Smooth muscle cell (in vitro differentiated cells): ENCODE measurements around the gene TBC1D2. TPM values are rescaled to one million over a fixed set of nuclear protein-coding genes. Genes with fewer than 3 reads are reported as not detected.

ENCODE experiments used
- DNase-seq: peaks from one replicate; lab custom pipeline; 2025; ENCODE audit not compliant: unreplicated experiment; lab: John Stamatoyannopoulos, UW
- H2AFZ ChIP-seq: fragments of 200-600 bp; sonication (generic); 2 replicates; pipeline ENCODE4 v1.6.0; 2016; ENCODE audit warnings: antibody characterized with exemption, low read depth, mild to moderate bottlenecking
- H3F3A ChIP-seq: fragments of 200-600 bp; sonication (generic); 2 replicates; pipeline ENCODE4 v1.6.0; 2017; ENCODE audit warnings: antibody characterized with exemption, low read depth
- H3K27ac ChIP-seq: fragments of 200-600 bp; sonication (generic); 2 replicates; pipeline ENCODE4 v1.5.1; 2016; ENCODE audit warnings: low read depth, mild to moderate bottlenecking
- H3K27me3 ChIP-seq: fragments of 200-600 bp; sonication (generic); 2 replicates; pipeline ENCODE4 v1.6.1; 2016; ENCODE audit warnings: low read depth, mild to moderate bottlenecking
- H3K36me3 ChIP-seq: fragments of 200-600 bp; sonication (generic); 2 replicates; pipeline ENCODE4 v1.5.1; 2016; ENCODE audit warnings: low read depth
- H3K4me1 ChIP-seq: fragments of 200-600 bp; sonication (generic); 2 replicates; pipeline ENCODE4 v1.5.1; 2016; ENCODE audit warnings: low read depth
- H3K4me2 ChIP-seq: fragments of 200-600 bp; sonication (generic); 2 replicates; pipeline ENCODE4 v1.6.0; 2016; ENCODE audit warnings: mild to moderate bottlenecking
- H3K4me3 ChIP-seq: fragments of 200-600 bp; sonication (generic); 2 replicates; pipeline ENCODE4 v1.5.1; 2016; ENCODE audit warnings: mild to moderate bottlenecking
- H3K79me2 ChIP-seq: fragments of 200-600 bp; sonication (generic); 2 replicates; pipeline ENCODE4 v1.6.0; 2016; ENCODE audit warnings: low read depth, mild to moderate bottlenecking
- H3K9ac ChIP-seq: fragments of 200-600 bp; sonication (generic); 2 replicates; pipeline ENCODE4 v1.6.0; 2016; ENCODE audit warnings: low read depth
- H3K9me3 ChIP-seq: fragments of 200-600 bp; sonication (generic); replicated peaks from 2 replicates; pipeline ENCODE4 v1.5.1; 2016; ENCODE audit warnings: low read depth
- H4K20me1 ChIP-seq: fragments of 200-600 bp; sonication (generic); 2 replicates; pipeline ENCODE4 v1.6.0; 2016; ENCODE audit warnings: low read depth
- CTCF ChIP-seq: fragments of 200-600 bp; sonication (generic); IDR thresholded peaks from 2 replicates; pipeline ENCODE4 v1.5.1; 2017; ENCODE audit warnings: borderline replicate concordance, mild to moderate bottlenecking, antibody characterized with exemption; ENCODE audit not compliant: insufficient read depth, poor library complexity, severe bottlenecking
- WGBS: methylation state at CpG from one replicate; pipeline ENCODE4 v1.1.7; 2016; ENCODE audit warnings: low lambda C conversion rate; 5-methylcytosine and 5-hydroxymethylcytosine counted together
- polyA plus RNA-seq: library from polyadenylated mRNA; unstranded; fragments of >200 nt; fragmentation: Nextera tagmentation; extraction: Ambion mirVana; gene quantifications from 2 replicates; pipeline ENCODE4 v1.2.1, GENCODE V29; 2016
- total RNA-seq: library from RNA; depleted of rRNA; stranded (reverse); fragments of >200 nt; gene quantifications from 2 replicates; pipeline ENCODE4 v1.2.3, GENCODE V29; 2014

TBC1D2 gene
- total and polyA plus RNA-seq, 2 experiments from 2014 or later = 7.7 to 8.6 TPM

DNA sequence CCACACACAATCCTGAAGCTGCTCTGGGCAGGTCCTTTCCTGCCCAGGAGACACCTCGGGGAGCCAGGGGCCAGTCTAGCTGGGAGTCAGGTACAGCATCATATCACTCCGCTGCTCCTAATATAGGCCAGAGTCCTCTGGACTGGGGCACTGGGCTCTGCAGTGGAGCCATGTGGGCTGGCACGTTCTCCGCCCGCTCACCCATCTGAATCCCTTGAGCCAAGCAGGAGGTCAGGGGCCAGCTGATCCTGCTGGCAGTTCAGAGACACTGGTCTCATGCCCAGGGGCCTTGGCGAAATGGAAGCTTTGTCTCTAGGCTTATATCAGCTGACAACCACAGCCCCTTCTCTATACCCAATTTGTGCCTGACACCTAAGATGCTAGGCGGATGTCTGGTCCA, 53.7 kb downstream of the TBC1D2 start:
- Histone ChIP-seq H3K36me3 (no peaks in the 10 kb centered on the region), H3K9ac (no peak overlapping the region), H2AFZ (no peak overlapping the region), H3K4me1 (no peaks in the 10 kb centered on the region), H3K27ac (no peak overlapping the region), H3K9me3 (no peaks in the 10 kb centered on the region), H3K4me3 (no peak overlapping the region), H3K79me2 (no peaks in the 10 kb centered on the region), H4K20me1 (no peaks in the 10 kb centered on the region), H3F3A (no peaks in the 10 kb centered on the region), H3K27me3 (no peaks in the 10 kb centered on the region), H3K4me2 (no peak overlapping the region)
- no peak for TF ChIP-seq CTCF
- no peak for DNase-seq
- WGBS = 93% methylated on average over 7 of the region's 7 CpGs

- Histone ChIP-seq H3K4me2 (no peak overlapping the region), H3K4me1 (no peaks in the 10 kb centered on the region), H3K27ac (no peak overlapping the region), H3K9ac (no peak overlapping the region), H3K79me2 (no peaks in the 10 kb centered on the region), H3K36me3 (no peaks in the 10 kb centered on the region), H3K27me3 (no peaks in the 10 kb centered on the region), H3K4me3 (no peak overlapping the region), H2AFZ (no peak overlapping the region), H3F3A (no peaks in the 10 kb centered on the region), H3K9me3 (no peaks in the 10 kb centered on the region), H4K20me1 (no peaks in the 10 kb centered on the region)
- no peak for TF ChIP-seq CTCF
- no peak for DNase-seq
- WGBS = 88% methylated on average over 6 of the region's 6 CpGs
Measured at GRCh38 chr9:98201102-98201501, 54.3 kb downstream of the TBC1D2 start.

DNA sequence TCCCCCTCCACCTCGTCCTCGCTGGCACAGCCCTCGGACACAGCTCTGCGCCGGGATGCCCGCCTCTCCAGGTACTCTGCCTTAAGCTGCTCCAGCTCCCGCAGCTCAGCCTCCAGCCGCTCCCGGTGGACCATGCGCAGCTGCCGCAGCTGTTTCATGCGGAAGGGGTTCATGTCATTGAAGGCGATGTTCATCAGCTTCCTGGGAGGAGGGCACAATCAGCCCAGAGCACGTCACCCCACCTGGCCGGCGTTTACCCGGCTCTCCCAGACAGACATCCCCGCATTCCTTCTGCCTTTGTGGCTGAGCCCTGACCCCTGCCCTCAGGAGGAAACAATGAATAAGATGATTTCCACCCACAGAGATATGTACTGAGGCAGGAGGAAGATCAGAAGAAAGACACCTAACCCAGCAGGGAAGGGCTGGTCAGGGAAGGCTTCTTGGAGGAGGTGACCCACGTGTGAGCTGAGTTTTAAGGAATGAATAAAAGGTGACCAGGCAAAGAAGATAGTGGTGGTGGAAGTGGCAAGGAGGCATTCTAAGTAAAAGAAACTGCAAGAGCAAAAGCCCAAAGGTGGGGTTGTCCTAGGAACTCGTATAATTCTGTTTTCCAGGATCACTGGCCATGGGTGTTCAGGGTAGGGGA, 55.9 kb downstream of the TBC1D2 start:
- Histone ChIP-seq H3K9me3 (no peaks in the 10 kb centered on the region), H3K4me3 (no peak overlapping the region), H3K4me1 (no peaks in the 10 kb centered on the region), H3K9ac (no peak overlapping the region), H3K27ac (no peak overlapping the region), H3K79me2 (no peaks in the 10 kb centered on the region), H3F3A (no peaks in the 10 kb centered on the region), H4K20me1 (no peaks in the 10 kb centered on the region), H2AFZ (no peak overlapping the region), H3K4me2 (no peak overlapping the region), H3K27me3 (no peaks in the 10 kb centered on the region), H3K36me3 (no peaks in the 10 kb centered on the region)
- WGBS = 91% methylated on average over 20 of the region's 20 CpGs
- no peak for TF ChIP-seq CTCF
- DNase-seq = no peak

DNA sequence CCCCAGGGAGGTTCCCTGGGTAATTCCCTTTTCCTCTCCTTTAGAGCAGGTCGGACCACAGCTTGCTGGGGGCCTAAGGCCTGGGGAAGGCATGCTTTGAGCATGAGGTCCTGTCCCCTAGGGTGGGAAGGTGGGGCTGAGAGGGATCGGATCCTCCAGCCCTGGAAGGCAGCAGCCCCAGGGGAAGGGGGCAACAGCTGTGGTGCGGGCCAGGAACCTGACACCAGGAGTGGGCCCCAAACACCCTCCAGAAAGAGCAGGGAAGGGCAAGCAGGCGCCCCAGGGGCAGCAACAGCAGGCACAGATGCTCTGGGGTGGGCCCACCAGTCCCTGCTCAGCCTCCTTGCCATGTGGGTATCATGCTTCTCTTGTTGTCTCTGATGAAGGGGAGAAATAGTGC, 59.8 kb downstream of the TBC1D2 start:
- Histone ChIP-seq H3K4me3 (no peak overlapping the region), H3K36me3 (no peaks in the 10 kb centered on the region), H3K4me1 (no peaks in the 10 kb centered on the region), H3K27me3 (no peaks in the 10 kb centered on the region), H3K79me2 (no peaks in the 10 kb centered on the region), H3K9me3 (no peaks in the 10 kb centered on the region), H3K4me2 (no peak overlapping the region), H3F3A (peaks cover 5% of the 10 kb centered on the region), H4K20me1 (no peaks in the 10 kb centered on the region), H3K9ac (no peak overlapping the region), H2AFZ (no peak overlapping the region), H3K27ac (no peak overlapping the region)
- 100% methylated on average over 4 of the region's 4 CpGs for WGBS
- TF ChIP-seq CTCF = no peak
- no peak for DNase-seq
